ENCODE results near the gene SRSF10.

Gene SRSF10

DNA sequence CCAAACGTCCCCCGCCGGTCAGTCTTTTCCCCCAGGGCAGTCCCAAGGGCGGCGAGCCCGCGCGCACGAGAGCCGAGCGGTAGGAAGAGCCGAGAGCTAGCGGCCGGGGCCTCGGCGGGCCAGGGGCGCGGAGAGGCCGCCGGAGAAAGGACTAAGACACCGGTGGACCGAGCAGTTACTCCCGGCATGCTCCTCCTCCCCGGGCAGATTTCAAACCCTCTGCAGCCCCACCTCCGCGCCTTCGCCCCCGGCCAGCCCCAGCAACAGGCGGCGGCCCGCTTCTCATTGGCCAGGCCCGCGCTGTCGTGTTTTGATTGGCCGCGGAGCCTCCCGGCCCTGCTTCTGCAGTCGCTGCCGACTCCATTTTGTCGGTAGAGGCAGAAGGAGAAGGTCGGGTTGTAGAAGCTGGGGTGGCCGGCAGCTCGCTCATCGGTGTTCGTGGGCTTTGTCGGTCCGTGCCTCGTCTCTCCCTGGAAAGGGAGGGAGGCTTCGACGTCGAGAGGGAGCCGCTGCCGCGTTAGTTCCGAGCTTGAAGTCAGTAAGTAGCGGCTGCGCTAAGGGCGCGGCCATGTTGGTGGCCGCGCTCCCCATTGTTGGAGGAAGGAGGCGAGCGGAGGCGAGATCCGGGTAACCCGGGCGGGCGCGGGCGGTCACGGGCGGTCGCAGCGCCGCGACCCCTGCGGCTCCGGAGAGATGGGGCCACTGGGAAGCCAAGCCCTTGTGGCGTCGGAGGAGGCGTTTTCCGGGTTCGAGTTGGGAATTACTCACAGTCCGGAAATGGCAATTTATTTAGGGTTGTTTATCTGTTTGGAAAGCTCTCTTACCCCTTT, 20.5 kb downstream of the SRSF10 start, which contains the start of gene PNRC2 (continued):
- TF ChIP-seq, protein P1, sequence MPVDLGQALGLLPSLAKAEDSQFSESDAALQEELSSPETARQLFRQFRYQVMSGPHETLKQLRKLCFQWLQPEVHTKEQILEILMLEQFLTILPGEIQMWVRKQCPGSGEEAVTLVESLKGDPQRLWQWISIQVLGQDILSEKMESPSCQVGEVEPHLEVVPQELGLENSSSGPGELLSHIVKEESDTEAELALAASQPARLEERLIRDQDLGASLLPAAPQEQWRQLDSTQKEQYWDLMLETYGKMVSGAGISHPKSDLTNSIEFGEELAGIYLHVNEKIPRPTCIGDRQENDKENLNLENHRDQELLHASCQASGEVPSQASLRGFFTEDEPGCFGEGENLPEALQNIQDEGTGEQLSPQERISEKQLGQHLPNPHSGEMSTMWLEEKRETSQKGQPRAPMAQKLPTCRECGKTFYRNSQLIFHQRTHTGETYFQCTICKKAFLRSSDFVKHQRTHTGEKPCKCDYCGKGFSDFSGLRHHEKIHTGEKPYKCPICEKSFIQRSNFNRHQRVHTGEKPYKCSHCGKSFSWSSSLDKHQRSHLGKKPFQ (tag by site-specific recombination; IDR thresholded peaks at IDR 0.05), result 0 out of 2 replicates have a peak, but pooled peaks have one; percentile 7
- TF ChIP-seq ZNF624 (tag by site-specific recombination; IDR thresholded peaks at IDR 0.05) (no peak), ZNF423 (tag by site-specific recombination; IDR thresholded peaks at IDR 0.05) (peak; percentile 33; the same call in 1 of the 2 replicates), KLF7 (tag by site-specific recombination; IDR thresholded peaks at IDR 0.05; ENCODE audit: borderline replicate concordance) (no peak; the same call in 1 of the 2 replicates), BCL11B (tag by site-specific recombination; IDR thresholded peaks at IDR 0.05; ENCODE audit: low read depth) (peak; percentile 65), ZNF311 (tag by site-specific recombination; IDR thresholded peaks at IDR 0.05; ENCODE audit: borderline replicate concordance) (no peak), ZNF426 (tag by site-specific recombination; IDR thresholded peaks at IDR 0.05) (no peak), YY2 (tag by site-specific recombination; IDR thresholded peaks at IDR 0.05) (peak; percentile 99), ZNF391 (tag by site-specific recombination; IDR thresholded peaks at IDR 0.05; ENCODE audit: borderline replicate concordance, low read depth) (no peak), ZNF114 (tag by site-specific recombination; IDR thresholded peaks at IDR 0.05) (no peak), ZNF596 (tag by site-specific recombination; IDR thresholded peaks at IDR 0.05) (no peak), ZNF138 (tag by site-specific recombination; IDR thresholded peaks at IDR 0.05; ENCODE audit: borderline replicate concordance) (no peak), TCF7L2 (IDR thresholded peaks at IDR 0.05; ENCODE audit: borderline replicate concordance, low read depth, low read length) (no peak), ZNF701 (tag by site-specific recombination; IDR thresholded peaks at IDR 0.05) (no peak), ZNF514 (tag by site-specific recombination; IDR thresholded peaks at IDR 0.05) (no peak), ZNF660 (tag by site-specific recombination; IDR thresholded peaks at IDR 0.05) (peak; percentile 43), EGR2 (tag by site-specific recombination; IDR thresholded peaks at IDR 0.05; ENCODE audit: low read depth) (peak; percentile 81), ZNF548 (tag by site-specific recombination; IDR thresholded peaks at IDR 0.05) (no peak), ZNF610 (tag by site-specific recombination; IDR thresholded peaks at IDR 0.05; ENCODE audit: borderline replicate concordance) (peak; percentile 76; the same call in 1 of the 2 replicates), SP2 (tag by site-specific recombination; IDR thresholded peaks at IDR 0.05) (peak; percentile 86), SCRT1 (tag by site-specific recombination; IDR thresholded peaks at IDR 0.05; ENCODE audit: borderline replicate concordance) (peak; percentile 98), OSR2 (tag by site-specific recombination; IDR thresholded peaks at IDR 0.05) (peak; percentile 80), KLF1 (tag by site-specific recombination; IDR thresholded peaks at IDR 0.05) (0 out of 2 replicates have a peak, but pooled peaks have one; percentile 13), ZNF146 (tag by site-specific recombination; IDR thresholded peaks at IDR 0.05) (peak; percentile 18; the same call in 1 of the 2 replicates), ZNF664 (tag by site-specific recombination; IDR thresholded peaks at IDR 0.05) (no peak; the same call in 1 of the 2 replicates), ZNF510 (tag by site-specific recombination; IDR thresholded peaks at IDR 0.05; ENCODE audit: insufficient replicate concordance) (no peak), ZNF341 (tag by site-specific recombination; IDR thresholded peaks at IDR 0.05; ENCODE audit: low read depth) (peak; percentile 96)
- TF ChIP-seq, protein P2, sequence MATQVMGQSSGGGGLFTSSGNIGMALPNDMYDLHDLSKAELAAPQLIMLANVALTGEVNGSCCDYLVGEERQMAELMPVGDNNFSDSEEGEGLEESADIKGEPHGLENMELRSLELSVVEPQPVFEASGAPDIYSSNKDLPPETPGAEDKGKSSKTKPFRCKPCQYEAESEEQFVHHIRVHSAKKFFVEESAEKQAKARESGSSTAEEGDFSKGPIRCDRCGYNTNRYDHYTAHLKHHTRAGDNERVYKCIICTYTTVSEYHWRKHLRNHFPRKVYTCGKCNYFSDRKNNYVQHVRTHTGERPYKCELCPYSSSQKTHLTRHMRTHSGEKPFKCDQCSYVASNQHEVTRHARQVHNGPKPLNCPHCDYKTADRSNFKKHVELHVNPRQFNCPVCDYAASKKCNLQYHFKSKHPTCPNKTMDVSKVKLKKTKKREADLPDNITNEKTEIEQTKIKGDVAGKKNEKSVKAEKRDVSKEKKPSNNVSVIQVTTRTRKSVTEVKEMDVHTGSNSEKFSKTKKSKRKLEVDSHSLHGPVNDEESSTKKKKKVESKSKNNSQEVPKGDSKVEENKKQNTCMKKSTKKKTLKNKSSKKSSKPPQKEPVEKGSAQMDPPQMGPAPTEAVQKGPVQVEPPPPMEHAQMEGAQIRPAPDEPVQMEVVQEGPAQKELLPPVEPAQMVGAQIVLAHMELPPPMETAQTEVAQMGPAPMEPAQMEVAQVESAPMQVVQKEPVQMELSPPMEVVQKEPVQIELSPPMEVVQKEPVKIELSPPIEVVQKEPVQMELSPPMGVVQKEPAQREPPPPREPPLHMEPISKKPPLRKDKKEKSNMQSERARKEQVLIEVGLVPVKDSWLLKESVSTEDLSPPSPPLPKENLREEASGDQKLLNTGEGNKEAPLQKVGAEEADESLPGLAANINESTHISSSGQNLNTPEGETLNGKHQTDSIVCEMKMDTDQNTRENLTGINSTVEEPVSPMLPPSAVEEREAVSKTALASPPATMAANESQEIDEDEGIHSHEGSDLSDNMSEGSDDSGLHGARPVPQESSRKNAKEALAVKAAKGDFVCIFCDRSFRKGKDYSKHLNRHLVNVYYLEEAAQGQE (tag by site-specific recombination; IDR thresholded peaks at IDR 0.05), result no peak
- TF ChIP-seq, protein P3, sequence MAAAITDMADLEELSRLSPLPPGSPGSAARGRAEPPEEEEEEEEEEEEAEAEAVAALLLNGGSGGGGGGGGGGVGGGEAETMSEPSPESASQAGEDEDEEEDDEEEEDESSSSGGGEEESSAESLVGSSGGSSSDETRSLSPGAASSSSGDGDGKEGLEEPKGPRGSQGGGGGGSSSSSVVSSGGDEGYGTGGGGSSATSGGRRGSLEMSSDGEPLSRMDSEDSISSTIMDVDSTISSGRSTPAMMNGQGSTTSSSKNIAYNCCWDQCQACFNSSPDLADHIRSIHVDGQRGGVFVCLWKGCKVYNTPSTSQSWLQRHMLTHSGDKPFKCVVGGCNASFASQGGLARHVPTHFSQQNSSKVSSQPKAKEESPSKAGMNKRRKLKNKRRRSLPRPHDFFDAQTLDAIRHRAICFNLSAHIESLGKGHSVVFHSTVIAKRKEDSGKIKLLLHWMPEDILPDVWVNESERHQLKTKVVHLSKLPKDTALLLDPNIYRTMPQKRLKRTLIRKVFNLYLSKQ (tag by site-specific recombination; IDR thresholded peaks at IDR 0.05; ENCODE audit: borderline replicate concordance), result no peak
- TF ChIP-seq, protein P4, sequence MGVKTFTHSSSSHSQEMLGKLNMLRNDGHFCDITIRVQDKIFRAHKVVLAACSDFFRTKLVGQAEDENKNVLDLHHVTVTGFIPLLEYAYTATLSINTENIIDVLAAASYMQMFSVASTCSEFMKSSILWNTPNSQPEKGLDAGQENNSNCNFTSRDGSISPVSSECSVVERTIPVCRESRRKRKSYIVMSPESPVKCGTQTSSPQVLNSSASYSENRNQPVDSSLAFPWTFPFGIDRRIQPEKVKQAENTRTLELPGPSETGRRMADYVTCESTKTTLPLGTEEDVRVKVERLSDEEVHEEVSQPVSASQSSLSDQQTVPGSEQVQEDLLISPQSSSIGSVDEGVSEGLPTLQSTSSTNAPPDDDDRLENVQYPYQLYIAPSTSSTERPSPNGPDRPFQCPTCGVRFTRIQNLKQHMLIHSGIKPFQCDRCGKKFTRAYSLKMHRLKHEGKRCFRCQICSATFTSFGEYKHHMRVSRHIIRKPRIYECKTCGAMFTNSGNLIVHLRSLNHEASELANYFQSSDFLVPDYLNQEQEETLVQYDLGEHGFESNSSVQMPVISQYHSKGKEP (tag by site-specific recombination; IDR thresholded peaks at IDR 0.05), result no peak
- TF ChIP-seq, protein P5, sequence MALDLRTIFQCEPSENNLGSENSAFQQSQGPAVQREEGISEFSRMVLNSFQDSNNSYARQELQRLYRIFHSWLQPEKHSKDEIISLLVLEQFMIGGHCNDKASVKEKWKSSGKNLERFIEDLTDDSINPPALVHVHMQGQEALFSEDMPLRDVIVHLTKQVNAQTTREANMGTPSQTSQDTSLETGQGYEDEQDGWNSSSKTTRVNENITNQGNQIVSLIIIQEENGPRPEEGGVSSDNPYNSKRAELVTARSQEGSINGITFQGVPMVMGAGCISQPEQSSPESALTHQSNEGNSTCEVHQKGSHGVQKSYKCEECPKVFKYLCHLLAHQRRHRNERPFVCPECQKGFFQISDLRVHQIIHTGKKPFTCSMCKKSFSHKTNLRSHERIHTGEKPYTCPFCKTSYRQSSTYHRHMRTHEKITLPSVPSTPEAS (tag by site-specific recombination; IDR thresholded peaks at IDR 0.05), result no peak
